Epithelial cell of umbilical artery (primary cell): ENCODE results near the gene JOSD1. TPM values are rescaled to one million over a fixed set of nuclear protein-coding genes. Genes with fewer than 3 reads are reported as not detected.

Experiments used
- total RNA-seq: library from RNA; depleted of rRNA; stranded (reverse); fragments of >200 nt; gene quantifications from 2 replicates; pipeline ENCODE4 v1.2.3, GENCODE V29; 2014

The JOSD1 gene
- total RNA-seq, result 63.7 and 79.8 TPM in 2 replicates

DNA sequence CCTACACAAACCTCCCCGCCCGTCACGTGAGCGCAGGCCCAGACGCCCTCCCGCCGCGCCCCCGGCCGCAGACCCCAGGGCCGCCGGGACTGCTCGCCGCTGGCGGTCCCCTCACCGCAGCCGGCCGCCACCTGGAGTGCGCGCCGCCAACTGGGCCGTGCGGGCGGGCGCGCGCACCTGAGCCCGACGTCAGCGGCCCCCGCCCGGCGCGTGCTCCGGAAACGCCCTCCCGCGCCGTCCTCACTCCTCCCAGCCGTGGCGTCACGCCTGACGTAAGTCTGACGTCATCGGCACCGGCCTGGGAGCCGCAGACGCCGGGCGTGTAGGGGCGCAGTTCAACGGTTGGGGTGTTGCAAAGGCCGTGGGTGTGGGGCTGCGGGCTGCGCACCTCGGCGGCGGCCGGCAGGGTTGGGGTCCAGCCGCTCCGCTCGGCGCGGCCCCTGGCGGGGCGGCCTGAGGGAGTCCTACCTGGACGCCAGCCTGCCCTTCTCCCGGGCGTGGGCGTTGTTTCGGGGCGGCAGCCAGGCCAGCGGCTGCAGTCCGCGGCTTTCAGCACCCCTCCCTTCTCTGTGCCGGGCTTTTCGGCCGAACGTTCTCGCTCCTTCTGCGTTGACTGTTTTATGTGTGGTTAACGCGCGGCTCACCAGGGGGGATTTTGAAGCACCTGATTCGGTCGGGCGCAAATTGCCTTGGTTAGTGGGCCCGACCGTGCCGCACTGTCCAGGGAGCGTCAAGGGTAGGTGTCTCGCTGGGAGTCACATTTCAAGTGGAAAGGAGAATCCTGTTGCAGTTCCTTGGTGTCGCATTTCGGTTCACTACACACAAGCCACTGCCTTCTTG lies at the start of gene JOSD1:
Gene JOSD1, minus strand, starts transcription at position 155 of the 840 bp plus-strand sequence. CDS start 956 bp downstream, outside the sequence.

DNA sequence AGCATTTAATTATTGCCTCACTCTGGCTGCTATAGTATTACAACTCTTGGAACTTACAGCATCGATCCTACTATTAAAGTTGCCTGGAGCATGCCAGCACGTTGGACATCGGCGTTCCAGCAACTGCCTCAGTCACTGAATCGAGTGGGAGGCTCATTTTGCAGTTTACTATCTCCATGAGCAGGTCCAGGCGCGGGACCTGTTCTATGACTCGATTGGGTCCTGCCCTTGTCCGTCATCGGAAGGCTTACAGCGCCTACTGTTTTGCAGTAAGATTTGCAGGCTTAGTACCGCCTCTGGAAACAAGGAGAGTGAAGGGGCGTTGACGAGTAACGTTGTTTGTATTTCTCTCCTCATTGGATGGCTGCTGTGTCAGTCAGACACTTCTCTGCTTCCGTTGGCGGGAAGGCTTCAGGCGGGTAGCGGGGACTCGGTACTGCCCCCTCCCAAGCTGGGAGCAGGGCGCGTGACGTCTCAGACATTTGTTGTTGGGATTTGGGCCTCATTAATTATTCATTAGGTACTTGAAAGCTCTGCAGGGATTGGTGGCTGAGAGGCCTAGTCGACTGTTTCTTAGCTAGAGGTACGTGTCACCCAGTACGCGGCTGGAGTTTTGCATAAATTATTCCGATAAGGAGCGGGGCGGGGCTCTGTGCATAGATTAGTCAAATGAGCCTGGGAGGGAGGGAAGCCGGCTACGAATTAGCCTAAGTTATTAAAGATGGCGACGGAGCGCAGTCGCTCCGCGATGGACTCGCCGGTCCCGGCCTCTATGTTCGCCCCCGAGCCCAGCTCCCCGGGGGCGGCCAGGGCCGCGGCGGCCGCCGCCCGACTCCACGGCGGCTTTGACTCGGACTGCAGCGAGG lies 4.7 kb upstream of the JOSD1 start, which contains the start of gene GTPBP1:
Gene GTPBP1, plus strand, starts transcription at position 710 of the 866 bp plus-strand sequence. Its CDS starts 12 bp downstream, at position 722.

DNA sequence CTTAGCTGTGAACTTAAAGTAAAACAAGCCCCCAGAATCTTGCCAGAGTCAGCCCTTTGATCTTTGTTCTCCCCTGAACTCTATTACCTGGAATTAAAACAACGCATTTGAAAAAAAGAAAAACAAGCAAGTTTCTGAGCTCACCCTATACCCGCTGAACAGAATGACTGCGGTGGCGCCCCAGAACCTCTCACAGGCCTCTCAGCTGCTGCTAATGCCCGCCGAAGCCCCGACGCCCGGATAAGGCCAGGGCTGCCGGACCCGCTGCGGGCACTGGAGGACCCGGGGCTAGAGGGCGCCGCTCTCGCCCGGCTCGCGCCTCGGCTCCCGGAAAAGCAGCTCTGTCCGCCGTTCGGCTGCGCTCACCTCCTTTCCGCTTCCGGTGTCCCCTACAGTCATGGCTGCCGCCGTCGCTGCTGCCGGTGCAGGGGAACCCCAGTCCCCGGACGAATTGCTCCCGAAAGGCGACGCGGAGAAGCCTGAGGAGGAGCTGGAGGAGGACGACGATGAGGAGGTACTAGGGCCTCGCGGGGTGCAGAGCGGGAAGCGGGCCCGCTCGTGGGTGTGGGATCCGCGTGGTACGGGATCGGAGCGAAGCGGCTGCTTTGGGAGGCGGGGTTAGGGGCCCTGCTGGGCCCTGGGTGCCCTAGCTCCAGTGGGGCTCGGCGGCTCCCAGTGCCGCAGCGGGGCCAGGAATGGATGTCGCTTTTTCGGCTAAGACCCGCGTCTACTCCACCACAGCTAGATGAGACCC lies 19.0 kb downstream of the JOSD1 start, which contains the start of gene TOMM22:
Gene TOMM22, plus strand, starts transcription at position 376 of the 754 bp plus-strand sequence. Its CDS starts 22 bp downstream, at position 398.

DNA sequence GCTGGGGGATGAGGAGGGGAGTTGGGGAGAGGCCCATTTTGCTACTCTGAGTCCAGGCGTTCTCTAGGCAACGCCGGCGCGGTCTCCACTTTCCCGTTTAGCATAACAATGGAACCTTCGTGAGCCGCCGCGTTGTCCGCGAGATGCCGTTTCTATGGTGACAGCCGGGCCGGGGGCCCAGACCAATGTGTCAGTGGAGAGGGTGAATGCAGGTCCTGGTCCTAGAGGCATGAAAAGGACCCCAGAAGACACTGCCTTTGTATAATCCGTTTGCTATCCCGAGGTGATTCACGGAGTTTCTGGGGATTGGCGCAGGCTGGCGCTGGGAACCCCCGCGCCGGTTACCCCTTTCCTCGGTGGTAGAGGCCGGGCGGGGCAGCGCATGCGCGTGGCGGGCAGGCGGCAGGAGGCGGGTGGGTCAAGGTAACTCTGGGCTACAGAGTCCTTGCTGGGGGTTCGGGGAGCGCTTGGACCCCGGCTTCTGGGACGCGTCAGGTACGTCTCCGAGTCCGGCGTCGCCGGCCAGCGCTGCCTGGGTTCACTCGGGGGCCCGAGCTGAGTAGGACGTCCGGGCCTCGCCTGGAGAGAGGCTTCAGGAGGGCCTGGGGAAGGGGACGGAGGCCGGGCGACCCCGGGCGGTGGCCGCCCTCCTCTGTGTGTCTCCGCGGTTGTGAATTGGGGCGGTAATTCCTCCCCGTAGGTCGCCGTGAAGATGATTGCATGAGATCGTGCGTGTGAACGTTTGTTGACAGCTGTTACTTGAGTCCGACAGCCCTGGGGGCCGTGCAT lies 44.3 kb downstream of the JOSD1 start, which contains the start of the genes CBY1 and FAM227A:
Gene CBY1, plus strand, starts transcription at position 383 of the 789 bp plus-strand sequence. CDS start 11,417 bp downstream, outside the sequence.
Gene FAM227A, minus strand, starts transcription at position 137 of the 789 bp plus-strand sequence. CDS start 6,224 bp downstream, outside the sequence.

Other genes starting within 250 kb of the JOSD1 start
- not detected in 2 replicates for gene KCNJ4, start 245.7 kb downstream of the JOSD1 start, total RNA-seq
- 25.5 and 80.2 TPM in 2 replicates for gene KDELR3, start 232.8 kb downstream of the JOSD1 start, total RNA-seq
- 394 and 520 TPM in 2 replicates for gene DDX17, start 194.6 kb downstream of the JOSD1 start, total RNA-seq
- gene DMC1, start 130.8 kb downstream of the JOSD1 start, total RNA-seq, result 1.6 and 3.6 TPM in 2 replicates
- 2.9 and 4.6 TPM in 2 replicates for gene FAM227A, start 44.6 kb downstream of the JOSD1 start, total RNA-seq
- gene CBY1, start 44.3 kb downstream of the JOSD1 start, total RNA-seq, result 23.7 and 24.5 TPM in 2 replicates
- gene TOMM22, start 19.0 kb downstream of the JOSD1 start, total RNA-seq, result 103 and 142 TPM in 2 replicates
- 24.7 and 31.0 TPM in 2 replicates for gene GTPBP1, start 5.0 kb upstream of the JOSD1 start, total RNA-seq
- 78.4 and 134 TPM in 2 replicates for gene SUN2, start 55.1 kb upstream of the JOSD1 start, total RNA-seq
- 13.5 and 17.5 TPM in 2 replicates for gene DNAL4, start 93.2 kb upstream of the JOSD1 start, total RNA-seq
- gene NPTXR, start 143.1 kb upstream of the JOSD1 start, total RNA-seq, result 0.32 and 0.46 TPM in 2 replicates
- 28.3 and 31.6 TPM in 2 replicates for gene CBX6, start 171.3 kb upstream of the JOSD1 start, total RNA-seq